ENCODE results near the gene CELSR1. TPM values are rescaled to one million over a fixed set of nuclear protein-coding genes. Genes with fewer than 3 reads are reported as not detected.

The CELSR1 gene
- total RNA-seq, 1 experiment from 2014 or later: 19.6 TPM

GRCh38 chr22:46483353-46483752 is 54.1 kb downstream of the CELSR1 start (continued):
- no peak for TF ChIP-seq ZNF274 (IDR thresholded peaks at IDR 0.05; ENCODE audit: low read depth, low read length)
- TF ChIP-seq CEBPB (IDR thresholded peaks at IDR 0.05; ENCODE audit: low read depth): no peak
- no peak for TF ChIP-seq ZFX (IDR thresholded peaks at IDR 0.05)
- TF ChIP-seq, protein P1, sequence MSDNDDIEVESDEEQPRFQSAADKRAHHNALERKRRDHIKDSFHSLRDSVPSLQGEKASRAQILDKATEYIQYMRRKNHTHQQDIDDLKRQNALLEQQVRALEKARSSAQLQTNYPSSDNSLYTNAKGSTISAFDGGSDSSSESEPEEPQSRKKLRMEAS (IDR thresholded peaks at IDR 0.05): no peak
- TF ChIP-seq, protein P2, sequence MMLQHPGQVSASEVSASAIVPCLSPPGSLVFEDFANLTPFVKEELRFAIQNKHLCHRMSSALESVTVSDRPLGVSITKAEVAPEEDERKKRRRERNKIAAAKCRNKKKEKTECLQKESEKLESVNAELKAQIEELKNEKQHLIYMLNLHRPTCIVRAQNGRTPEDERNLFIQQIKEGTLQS (IDR thresholded peaks at IDR 0.05): no peak

DNA sequence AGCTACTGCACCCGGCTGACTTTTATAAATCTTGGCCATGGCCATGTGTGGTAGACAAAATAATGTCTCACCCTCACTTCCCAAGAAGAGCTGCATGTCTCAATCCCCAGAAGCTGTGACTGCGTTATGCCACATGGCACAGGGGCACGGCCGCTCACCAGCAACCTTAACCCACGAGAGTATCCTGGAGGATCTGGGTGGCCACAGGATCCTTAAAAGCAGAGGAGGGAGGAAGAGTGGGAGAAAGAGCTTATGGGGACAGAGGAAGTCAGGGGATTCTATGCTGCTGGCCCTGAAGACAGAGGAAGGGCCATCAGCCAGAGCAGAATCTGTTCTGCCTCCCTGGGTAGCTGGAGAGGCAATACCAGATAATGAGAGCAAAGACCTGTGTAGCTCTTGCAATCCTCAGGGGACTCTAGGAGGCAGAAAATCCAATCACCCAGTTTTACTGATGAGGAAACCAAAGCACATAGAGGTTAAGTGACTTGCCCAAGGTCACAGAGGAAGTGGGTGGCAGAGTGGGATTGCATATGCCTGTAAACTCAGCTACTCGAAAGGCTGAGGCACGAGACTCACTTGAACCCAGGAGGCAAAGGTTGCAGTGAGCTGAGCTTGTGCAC is 55.3 kb downstream of the CELSR1 start:
- H3K4me2 ChIP-seq (ENCODE audit: low read length): no peak overlapping the region
- intact Hi-C loops (cut with micrococcal nuclease): no loop called here
- H3K27ac ChIP-seq (ENCODE audit: low read depth, low read length): no peak overlapping the region
- no peaks in the 10 kb centered on the region for H3K4me1 ChIP-seq (ENCODE audit: control insufficient read depth in 1 of 2, insufficient read depth in 2 of 2, low read length in 2 of 2)
- no peaks in the 10 kb centered on the region for H4K20me1 ChIP-seq (ENCODE audit: insufficient read depth)
- CTCF ChIA-PET: no interaction called here
- no peak for TF ChIP-seq SRF (IDR thresholded peaks at IDR 0.05; ENCODE audit: low read depth)
- TF ChIP-seq, protein P3, sequence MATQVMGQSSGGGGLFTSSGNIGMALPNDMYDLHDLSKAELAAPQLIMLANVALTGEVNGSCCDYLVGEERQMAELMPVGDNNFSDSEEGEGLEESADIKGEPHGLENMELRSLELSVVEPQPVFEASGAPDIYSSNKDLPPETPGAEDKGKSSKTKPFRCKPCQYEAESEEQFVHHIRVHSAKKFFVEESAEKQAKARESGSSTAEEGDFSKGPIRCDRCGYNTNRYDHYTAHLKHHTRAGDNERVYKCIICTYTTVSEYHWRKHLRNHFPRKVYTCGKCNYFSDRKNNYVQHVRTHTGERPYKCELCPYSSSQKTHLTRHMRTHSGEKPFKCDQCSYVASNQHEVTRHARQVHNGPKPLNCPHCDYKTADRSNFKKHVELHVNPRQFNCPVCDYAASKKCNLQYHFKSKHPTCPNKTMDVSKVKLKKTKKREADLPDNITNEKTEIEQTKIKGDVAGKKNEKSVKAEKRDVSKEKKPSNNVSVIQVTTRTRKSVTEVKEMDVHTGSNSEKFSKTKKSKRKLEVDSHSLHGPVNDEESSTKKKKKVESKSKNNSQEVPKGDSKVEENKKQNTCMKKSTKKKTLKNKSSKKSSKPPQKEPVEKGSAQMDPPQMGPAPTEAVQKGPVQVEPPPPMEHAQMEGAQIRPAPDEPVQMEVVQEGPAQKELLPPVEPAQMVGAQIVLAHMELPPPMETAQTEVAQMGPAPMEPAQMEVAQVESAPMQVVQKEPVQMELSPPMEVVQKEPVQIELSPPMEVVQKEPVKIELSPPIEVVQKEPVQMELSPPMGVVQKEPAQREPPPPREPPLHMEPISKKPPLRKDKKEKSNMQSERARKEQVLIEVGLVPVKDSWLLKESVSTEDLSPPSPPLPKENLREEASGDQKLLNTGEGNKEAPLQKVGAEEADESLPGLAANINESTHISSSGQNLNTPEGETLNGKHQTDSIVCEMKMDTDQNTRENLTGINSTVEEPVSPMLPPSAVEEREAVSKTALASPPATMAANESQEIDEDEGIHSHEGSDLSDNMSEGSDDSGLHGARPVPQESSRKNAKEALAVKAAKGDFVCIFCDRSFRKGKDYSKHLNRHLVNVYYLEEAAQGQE (IDR thresholded peaks at IDR 0.05; ENCODE audit: low read depth): no peak
- TF ChIP-seq EZH2phosphoT487 (IDR thresholded peaks at IDR 0.05; ENCODE audit: borderline replicate concordance): no peak
- no peak for TF ChIP-seq POLR2A (IDR thresholded peaks at IDR 0.05; ENCODE audit: borderline replicate concordance, extremely low read depth, insufficient read depth, insufficient read length)
- no peak for TF ChIP-seq FOSL1 (IDR thresholded peaks at IDR 0.05; ENCODE audit: low read depth)
- no peak for TF ChIP-seq YY1 (IDR thresholded peaks at IDR 0.05; ENCODE audit: extremely low read depth, insufficient replicate concordance, low read depth, low read length)
- TF ChIP-seq ELF1 (IDR thresholded peaks at IDR 0.05; ENCODE audit: borderline replicate concordance, low read depth): no peak
- TF ChIP-seq ZBTB33 (IDR thresholded peaks at IDR 0.05; ENCODE audit: extremely low read depth, insufficient replicate concordance, low read length): no peak
- no peak for TF ChIP-seq CEBPB (IDR thresholded peaks at IDR 0.05; ENCODE audit: low read depth)
- no peaks in the 10 kb centered on the region for H3K79me2 ChIP-seq (ENCODE audit: insufficient read depth, low read length)
- H3K4me3 ChIP-seq (replicated peaks in 1 of 2; ENCODE audit: low read depth in 1 of 2, low read length in 2 of 2): no peak overlapping the region
- no peak for DNase-seq (ENCODE audit: low read depth, low spot score)
- no peaks in the 10 kb centered on the region for H3K27me3 ChIP-seq (ENCODE audit: insufficient read depth, low read length)
- no peak overlapping the region for H3K9ac ChIP-seq (ENCODE audit: low read length)
- POLR2A ChIA-PET: no interaction called here
- ATAC-seq: no peak
- H3K36me3 ChIP-seq (ENCODE audit: control insufficient read depth in 1 of 2, insufficient read depth in 2 of 2, low read length in 2 of 2): no peaks in the 10 kb centered on the region
- RAD21 ChIA-PET (ENCODE audit: low non-redundant PET in 1 of 2, low total read pairs in 2 of 2, uncharacterized antibody in 2 of 2, unreplicated experiment in 2 of 2): no interaction called here
- H2AFZ ChIP-seq (ENCODE audit: low read depth, low read length, poor library complexity, severe bottlenecking): no peak overlapping the region
- no TSS peak for BruUV-seq (replicated peaks)
- H3K9me3 ChIP-seq (ENCODE audit: control insufficient read depth in 1 of 2, insufficient read depth in 1 of 2, low read depth in 1 of 2, low read length in 2 of 2): no peaks in the 10 kb centered on the region
- no peaks in the 10 kb centered on the region for H3K9me2 ChIP-seq (ENCODE audit: insufficient read depth)
